NCI-H2081 treated with DMSO at 0.1 percent for 48 hours (cell line): ENCODE measurements around the gene GNAO1.
"Not testable (repeated sequence)": the region's sequence is repeated elsewhere in the genome, so short reads cannot be mapped to it uniquely, and the experiment has no call there.

Source experiments
- DNase-seq: peaks from one replicate; lab custom pipeline; 2025; lab: John Stamatoyannopoulos, UW

Gene GNAO1

GRCh38 chr16:56365552-56365951, 174.3 kb downstream of the GNAO1 start:
- DNase-seq: no peak

GRCh38 chr16:56366945-56367344, 175.7 kb downstream of the GNAO1 start:
- no peak for DNase-seq

DNA sequence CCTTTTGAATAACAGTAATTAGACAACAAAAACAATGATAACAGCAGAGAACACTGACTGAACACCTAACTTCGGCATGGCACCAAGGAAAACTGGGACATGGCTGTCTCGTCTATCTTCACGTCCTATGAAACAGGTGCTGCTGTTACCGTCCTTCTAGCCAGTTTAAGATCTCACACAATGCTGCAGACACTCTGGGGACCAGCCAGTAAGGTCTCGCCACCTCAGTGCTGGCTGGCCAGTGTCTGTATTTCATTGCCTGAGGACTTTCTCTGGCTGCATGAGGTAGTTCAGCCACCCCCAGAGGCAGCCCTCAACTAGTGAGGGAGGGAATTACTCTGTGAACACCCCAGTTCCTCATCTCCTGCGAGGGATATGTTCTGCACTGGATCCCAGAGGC, 176.5 kb downstream of the GNAO1 start:
- DNase-seq: no peak

GRCh38 chr16:56368545-56368944, 177.3 kb downstream of the GNAO1 start:
- DNase-seq: no peak

DNA sequence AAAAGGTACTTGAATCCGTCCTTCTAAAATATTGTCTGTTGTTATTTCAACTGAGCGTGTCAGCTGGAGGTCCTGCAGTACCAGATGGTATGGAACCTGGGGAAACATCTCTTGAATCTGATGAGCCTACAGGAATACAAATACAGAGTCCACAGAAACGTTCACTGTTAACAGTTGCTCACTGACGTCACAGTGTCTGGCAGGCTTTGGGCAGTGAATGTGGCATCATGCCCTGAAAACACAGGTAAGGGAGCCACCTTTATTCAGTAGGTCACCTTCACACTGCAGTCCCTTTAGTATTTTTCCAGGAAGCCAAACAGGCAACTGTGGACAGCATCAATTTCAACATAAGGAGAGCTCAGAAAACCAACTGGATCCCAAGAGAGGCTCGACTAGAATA, 177.9 kb downstream of the GNAO1 start:
- DNase-seq: no peak

- no peak for DNase-seq
Measured at GRCh38 chr16:56370185-56370874, 179.0 kb downstream of the GNAO1 start.

DNA sequence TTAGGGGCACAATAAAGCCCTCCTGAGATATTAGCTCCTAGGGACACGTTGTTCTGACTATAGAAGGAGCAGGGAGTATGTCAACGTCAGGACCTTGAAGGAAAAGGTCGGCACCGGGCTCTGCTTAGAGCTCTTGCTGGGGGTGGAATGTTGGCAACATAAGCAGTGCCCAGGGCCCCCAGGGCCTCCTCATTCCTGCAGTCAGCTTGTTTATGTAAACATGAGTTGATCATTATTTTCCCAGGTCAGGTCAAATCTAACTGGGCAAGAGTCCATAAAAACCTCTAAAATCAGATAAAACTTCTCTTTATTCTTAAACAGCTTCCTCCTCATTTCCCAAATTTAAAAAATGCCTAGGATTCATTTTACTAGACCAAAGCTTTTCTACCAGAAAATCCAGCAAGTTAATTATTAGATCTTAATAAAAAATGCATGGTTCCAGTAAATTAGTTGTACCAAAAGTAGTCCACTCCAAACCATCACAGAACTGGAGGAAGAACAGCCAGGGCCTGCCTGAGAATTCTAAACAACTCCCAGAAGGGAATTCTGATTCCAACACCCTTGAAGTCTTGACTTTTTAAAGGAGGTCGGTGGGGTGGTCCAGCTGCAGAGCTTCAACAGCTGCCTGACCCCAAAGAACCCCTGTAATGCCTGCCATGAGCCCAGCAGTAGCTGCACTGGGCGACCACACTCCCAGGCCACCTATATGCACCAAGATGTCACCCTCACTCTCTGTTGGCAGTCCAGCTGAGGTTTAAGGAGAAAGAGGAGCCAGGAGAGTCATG, 179.8 kb downstream of the GNAO1 start:
- DNase-seq: no peak

GRCh38 chr16:56371660-56371937, 180.3 kb downstream of the GNAO1 start:
- DNase-seq: no peak

DNA sequence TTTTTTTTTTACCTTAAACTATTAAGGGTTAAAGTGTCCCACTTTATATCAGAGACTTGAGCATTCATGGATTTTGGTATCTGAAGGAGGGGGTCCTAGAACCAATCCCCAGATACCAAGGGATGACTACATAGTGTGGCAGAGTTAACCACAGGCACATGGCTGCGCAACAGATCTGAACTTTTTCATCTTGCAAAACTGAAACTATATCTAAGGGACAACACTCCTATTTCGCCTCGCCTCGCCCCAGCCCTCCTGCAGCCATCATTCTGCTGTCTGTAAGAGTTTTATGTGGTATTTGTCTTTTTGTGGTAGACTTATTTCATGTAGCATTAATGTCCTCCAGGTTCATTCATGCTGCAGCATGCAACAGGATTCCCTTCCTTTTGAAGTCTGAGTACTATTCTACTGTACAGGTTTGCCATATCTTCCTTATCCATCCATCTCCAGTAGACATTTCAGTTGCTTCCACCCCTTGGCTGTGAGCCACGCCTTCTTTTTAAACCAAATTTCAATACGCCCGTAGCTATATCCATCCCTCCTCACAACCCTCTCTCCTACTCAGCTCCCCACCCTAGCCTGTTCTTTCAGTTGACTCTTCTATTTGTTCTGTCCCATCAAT, 180.8 kb downstream of the GNAO1 start:
- DNase-seq: no peak

GRCh38 chr16:56373003-56373402, 181.7 kb downstream of the GNAO1 start:
- DNase-seq: no peak

- not testable (repeated sequence) for DNase-seq
Measured at GRCh38 chr16:56375792-56376191, 184.5 kb downstream of the GNAO1 start.

GRCh38 chr16:56379044-56379443, 187.8 kb downstream of the GNAO1 start:
- not testable (repeated sequence) for DNase-seq

DNA sequence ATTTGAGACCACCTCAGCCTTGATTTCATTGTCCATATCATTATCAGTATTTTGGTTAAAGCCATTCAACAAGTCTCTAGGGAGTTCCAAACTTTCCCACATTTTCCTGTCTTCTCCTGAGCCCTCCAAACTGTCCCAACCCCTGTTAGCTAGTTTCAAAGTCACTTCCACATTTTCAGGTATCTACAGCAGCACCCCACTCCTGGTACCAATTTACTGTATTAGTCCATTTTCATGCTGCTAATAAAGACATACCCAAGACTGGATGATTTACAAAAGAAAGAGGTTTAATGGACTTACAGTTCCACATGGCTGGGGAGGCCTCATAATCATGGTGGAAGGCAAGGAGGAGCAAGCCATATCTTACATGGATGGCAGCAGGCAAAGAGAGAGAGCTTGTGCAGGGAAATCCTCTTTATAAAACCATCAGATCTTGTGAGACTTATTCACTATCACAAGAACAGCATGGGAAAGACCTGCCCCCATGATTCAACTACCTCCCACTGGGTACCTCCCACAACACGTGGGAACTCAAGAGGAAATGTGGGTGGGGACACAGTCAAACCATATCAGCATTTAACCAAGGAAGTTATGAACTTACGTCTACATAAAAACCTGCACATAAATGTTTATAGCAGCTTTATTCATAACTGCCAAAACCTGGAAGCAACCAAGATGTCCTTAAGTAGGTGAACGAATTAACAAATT, 189.6 kb downstream of the GNAO1 start:
- not testable (repeated sequence) for DNase-seq

- DNase-seq: no peak
Measured at GRCh38 chr16:56382459-56382858, 191.2 kb downstream of the GNAO1 start.

DNA sequence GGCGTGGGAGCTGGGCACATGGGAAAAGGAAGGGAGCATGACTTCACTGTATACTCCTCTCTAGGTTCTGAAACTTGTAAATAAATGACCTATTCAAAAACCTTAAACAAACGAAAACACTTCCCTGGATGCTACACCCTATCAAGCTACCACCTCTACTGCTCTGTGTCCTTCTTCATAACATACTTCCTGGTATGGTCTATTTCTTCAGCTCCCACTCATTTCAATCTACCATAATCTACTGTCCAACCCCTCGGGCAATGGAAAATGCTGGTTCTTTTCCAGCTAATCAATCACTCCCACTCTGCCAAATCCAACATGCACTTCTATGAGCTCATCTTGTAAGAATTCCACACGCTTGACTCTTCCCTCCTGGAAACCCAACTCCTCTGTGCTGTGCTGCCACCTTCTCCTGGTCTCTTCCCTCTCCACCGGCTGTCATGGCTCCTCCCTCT, 191.6 kb downstream of the GNAO1 start:
- no peak for DNase-seq

DNA sequence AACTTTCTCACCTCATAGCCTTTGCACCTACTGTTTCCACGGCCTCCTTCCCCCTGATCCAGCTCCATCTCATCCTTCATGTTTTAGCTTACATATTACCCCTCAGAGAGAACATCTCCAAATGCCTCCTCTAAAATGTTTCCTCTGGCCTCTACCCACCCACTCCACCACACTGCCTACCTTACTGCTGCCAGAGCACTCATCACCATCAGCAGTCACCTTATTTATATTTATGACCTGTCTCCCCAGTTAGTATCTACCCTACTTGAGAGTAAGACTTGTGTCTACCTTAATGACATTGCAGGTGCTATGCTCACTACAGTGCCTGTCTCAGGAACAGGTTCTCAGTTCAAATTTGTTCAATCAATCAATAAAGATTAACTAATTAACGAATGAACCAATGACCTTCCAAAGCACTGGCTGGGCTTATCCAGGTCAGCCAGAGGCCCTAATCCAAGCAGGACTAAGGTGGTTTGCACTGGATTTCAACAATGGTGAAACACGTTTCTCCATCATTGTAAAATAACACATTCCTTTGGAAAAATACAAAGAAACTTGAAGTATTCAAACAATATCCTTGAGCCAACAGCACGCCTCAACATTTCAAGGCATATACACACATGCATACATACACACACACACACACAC, 192.9 kb downstream of the GNAO1 start:
- DNase-seq: no peak

DNA sequence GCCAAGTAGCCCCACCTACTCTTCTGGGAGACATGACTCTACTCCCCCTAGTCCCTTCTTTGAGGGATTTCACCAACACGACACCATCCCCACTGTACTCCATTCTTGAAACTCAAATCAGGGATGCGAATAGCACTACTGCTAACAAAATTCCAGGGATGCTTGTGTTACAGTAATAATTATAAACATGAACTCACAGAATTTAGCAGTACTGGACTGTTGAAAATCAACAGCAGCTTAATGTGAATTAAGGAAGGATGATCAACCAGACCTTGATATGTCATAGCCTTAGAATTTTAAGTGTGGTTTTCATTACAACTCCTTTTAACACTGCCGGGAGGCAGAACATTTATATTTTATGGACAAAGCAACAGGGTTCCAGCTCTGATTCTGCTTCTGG, 196.1 kb downstream of the GNAO1 start:
- no peak for DNase-seq

DNA sequence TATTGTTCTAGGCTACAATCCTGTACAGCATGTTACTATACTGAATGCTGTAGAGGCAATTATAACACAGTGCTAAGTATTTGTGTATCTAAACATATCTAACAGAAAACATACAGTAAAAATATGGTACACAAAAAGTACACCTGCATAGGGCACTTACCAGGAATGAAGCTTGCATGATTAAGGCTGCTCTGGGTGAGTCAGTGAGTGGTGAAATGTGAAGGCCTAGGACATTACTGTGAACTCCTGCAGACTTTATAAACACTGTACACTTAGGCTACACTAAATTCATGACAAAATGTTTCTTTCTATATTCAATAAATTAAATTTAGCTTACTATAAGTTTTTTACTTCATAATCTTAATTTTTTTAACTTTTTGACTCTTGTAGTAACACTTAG, 196.9 kb downstream of the GNAO1 start:
- no peak for DNase-seq

- DNase-seq: no peak
Measured at GRCh38 chr16:56389554-56389953, 198.3 kb downstream of the GNAO1 start.

DNA sequence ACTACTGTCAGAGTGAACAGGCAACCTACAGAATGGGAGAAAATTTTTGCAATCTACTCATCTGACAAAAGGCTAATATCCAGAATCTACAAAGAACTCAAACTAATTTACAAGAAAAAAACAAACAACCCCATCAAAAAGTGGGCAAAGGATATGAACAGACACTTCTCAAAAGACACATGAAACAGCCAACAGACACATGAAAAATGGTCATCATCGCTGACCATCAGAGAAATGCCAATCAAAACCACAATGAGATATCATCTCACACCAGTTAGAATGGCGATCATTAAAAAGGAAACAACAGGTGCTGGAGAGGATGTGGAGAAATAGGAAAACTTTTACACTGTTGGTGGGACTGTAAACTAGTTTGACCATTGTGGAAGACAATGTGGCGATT, 205.4 kb downstream of the GNAO1 start:
- not testable (repeated sequence) for DNase-seq

GRCh38 chr16:56399047-56399446, 207.8 kb downstream of the GNAO1 start:
- DNase-seq: no peak

GRCh38 chr16:56399486-56399885, 208.2 kb downstream of the GNAO1 start:
- no peak for DNase-seq
